ENCODE results near the gene POU6F2.

DNA sequence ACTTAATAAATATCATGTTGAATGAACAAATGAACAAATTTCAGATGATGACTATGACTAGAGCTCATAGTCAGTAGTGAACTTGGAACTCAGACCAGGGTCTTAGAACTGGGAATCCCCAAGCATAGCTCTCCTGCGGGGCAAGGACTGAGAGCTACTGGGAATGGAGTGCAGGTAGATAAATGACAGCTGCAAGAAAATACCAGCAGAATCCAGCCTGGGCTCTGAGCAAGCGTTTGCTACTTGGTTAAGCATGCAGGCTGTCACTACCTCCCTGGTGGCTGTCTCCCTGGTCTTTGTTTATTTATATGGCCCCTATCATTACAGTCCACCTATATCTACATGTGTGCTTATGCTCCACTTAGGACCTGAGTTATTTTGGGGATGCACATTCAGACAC lies 208.4 kb downstream of the POU6F2 start:
- TF ChIP-seq HMG20A (CRISPR knock-in tag; conservative IDR thresholded peaks at IDR 0.05) (no peak), TBL1XR1 (IDR thresholded peaks at IDR 0.05; ENCODE audit: low read length in 2 of 2) (no peak), POLR2A (conservative IDR thresholded peaks at IDR 0.05) (no peak), RB1 (IDR thresholded peaks at IDR 0.05; ENCODE audit: low read depth) (no peak), TCF3 (CRISPR knock-in tag; IDR thresholded peaks at IDR 0.05) (no peak), GATAD2B (IDR thresholded peaks at IDR 0.05; ENCODE audit: borderline replicate concordance) (no peak), FOXA1 (IDR thresholded peaks at IDR 0.05; ENCODE audit: borderline replicate concordance) (no peak), E2F3 (CRISPR knock-in tag; IDR thresholded peaks at IDR 0.05) (no peak), NFE2L1 (tag; IDR thresholded peaks at IDR 0.05; ENCODE audit: borderline replicate concordance, low read depth) (no peak), MTA3 (IDR thresholded peaks at IDR 0.05; ENCODE audit: borderline replicate concordance) (no peak), SPI1 (IDR thresholded peaks at IDR 0.05; ENCODE audit: borderline replicate concordance, low read depth, low read length) (no peak), ZFP1 (CRISPR knock-in tag; IDR thresholded peaks at IDR 0.05) (no peak)
- TF ChIP-seq, protein P1, sequence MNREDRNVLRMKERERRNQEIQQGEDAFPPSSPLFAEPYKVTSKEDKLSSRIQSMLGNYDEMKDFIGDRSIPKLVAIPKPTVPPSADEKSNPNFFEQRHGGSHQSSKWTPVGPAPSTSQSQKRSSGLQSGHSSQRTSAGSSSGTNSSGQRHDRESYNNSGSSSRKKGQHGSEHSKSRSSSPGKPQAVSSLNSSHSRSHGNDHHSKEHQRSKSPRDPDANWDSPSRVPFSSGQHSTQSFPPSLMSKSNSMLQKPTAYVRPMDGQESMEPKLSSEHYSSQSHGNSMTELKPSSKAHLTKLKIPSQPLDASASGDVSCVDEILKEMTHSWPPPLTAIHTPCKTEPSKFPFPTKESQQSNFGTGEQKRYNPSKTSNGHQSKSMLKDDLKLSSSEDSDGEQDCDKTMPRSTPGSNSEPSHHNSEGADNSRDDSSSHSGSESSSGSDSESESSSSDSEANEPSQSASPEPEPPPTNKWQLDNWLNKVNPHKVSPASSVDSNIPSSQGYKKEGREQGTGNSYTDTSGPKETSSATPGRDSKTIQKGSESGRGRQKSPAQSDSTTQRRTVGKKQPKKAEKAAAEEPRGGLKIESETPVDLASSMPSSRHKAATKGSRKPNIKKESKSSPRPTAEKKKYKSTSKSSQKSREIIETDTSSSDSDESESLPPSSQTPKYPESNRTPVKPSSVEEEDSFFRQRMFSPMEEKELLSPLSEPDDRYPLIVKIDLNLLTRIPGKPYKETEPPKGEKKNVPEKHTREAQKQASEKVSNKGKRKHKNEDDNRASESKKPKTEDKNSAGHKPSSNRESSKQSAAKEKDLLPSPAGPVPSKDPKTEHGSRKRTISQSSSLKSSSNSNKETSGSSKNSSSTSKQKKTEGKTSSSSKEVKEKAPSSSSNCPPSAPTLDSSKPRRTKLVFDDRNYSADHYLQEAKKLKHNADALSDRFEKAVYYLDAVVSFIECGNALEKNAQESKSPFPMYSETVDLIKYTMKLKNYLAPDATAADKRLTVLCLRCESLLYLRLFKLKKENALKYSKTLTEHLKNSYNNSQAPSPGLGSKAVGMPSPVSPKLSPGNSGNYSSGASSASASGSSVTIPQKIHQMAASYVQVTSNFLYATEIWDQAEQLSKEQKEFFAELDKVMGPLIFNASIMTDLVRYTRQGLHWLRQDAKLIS (CRISPR knock-in tag; IDR thresholded peaks at IDR 0.05) = no peak
- TF ChIP-seq, protein P2, sequence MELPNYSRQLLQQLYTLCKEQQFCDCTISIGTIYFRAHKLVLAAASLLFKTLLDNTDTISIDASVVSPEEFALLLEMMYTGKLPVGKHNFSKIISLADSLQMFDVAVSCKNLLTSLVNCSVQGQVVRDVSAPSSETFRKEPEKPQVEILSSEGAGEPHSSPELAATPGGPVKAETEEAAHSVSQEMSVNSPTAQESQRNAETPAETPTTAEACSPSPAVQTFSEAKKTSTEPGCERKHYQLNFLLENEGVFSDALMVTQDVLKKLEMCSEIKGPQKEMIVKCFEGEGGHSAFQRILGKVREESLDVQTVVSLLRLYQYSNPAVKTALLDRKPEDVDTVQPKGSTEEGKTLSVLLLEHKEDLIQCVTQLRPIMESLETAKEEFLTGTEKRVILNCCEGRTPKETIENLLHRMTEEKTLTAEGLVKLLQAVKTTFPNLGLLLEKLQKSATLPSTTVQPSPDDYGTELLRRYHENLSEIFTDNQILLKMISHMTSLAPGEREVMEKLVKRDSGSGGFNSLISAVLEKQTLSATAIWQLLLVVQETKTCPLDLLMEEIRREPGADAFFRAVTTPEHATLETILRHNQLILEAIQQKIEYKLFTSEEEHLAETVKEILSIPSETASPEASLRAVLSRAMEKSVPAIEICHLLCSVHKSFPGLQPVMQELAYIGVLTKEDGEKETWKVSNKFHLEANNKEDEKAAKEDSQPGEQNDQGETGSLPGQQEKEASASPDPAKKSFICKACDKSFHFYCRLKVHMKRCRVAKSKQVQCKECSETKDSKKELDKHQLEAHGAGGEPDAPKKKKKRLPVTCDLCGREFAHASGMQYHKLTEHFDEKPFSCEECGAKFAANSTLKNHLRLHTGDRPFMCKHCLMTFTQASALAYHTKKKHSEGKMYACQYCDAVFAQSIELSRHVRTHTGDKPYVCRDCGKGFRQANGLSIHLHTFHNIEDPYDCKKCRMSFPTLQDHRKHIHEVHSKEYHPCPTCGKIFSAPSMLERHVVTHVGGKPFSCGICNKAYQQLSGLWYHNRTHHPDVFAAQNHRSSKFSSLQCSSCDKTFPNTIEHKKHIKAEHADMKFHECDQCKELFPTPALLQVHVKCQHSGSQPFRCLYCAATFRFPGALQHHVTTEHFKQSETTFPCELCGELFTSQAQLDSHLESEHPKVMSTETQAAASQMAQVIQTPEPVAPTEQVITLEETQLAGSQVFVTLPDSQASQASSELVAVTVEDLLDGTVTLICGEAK (IDR thresholded peaks at IDR 0.05) = no peak
- TF ChIP-seq, protein P2 (CRISPR knock-in tag; IDR thresholded peaks at IDR 0.05) = no peak
